HG03457 (cell line): Measurements from ENCODE around the gene SDC1.

ENCODE experiments used
- ATAC-seq: cut with Tn5 transposase; IDR thresholded peaks from one replicate; pipeline ENCODE4 v1.9.1; 2021; ENCODE audit warnings: moderate number of reproducible peaks; ENCODE audit not compliant: unreplicated experiment

SDC1 gene

GRCh38 chr2:20186078-20186854, 38.7 kb downstream of the SDC1 start:
- ATAC-seq: no peak

DNA sequence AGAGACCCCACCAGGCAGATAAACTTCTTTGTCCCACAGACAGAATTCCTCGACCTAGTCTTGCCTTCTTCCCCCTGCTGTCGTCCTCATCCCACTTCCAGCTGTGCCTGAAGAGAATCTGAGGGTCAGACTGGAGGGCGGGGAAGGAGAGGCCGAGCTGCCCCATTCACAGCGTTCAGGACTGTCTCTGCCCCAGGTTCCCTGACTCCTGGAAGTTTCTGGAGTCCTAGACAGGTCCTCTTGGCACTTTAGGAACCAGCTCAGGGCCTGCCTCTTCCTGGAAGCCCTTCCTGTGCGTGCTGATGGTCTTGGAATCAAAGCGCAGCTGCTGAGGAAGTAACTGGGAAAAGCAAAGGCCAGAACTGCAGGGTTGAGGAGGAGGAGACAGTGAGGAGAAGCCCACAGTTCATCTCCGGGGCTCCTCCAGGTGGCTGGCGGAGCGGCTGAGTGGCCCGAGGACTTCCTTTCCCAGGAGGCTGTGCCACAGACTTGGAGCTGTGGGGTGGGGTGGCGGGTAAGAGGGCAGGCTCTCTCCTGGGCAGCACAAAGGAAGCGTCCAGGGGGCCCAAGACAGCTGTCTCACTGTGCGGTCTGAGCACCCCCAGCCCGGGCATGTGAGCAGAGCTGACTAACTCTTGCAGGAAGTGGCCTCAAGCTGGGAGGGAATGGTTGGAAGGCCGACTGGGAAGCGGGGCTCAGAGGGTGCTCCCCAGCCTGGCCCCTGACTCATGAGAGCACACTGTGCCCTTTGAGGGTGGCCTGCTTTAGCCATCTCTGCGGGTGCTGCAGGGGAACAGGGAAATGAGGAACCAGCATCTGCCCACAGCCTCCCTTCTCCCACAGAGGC, 39.5 kb downstream of the SDC1 start:
- no peak for ATAC-seq

- no peak for ATAC-seq
These were observed 40.6 kb downstream of the SDC1 start for GRCh38 chr2:20184067-20184938.

DNA sequence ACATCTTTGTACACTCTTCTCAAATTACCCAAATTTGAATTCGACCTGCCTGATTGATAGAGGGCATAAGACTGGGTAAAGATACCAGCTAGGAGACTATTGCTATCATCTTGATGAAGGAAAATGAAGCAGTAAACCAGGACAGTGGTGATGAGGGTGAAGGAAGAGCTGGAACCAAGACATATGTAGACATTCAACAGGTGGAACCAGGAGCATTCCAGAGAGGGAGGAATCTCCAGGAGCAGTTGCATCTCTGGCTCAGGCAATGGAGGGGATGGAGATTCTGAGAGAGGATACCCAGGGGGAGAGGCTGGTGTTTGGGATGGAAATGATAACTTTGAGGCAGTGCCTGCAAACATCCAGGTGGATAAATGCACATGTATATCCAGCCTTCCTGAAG, 41.6 kb downstream of the SDC1 start:
- ATAC-seq: no peak

DNA sequence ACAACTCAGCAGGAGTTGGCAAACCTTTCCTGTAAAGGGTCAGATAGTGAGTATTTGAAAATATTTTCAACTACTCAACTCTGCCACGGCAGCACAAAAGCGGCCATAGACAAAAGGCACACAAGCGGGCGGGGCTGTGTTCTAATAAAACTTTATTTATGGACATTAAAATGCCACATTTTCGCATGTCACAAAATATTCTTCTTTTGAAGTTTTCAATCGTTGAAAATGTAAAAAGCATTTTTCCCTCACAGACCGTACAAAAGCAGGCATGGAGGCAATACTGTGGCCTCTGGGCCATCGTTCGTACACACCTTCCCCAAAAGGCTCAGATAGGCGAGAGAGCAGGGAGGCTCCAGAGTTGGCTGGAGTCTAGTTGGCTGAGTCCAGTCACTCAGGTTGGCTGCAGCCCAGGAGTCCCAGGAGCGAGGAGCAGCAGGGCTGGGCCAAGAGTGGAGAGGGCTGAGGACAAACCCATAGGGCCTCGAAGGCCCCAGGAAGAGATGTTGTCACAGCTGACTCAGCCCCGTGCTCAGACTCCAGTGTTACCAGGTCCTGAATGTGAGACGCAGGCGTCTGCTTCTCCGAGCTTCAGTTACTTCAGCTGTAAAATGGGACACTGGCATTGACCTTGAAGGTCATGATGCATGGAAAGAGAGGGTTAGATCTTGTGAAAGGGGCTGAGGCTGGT, 42.5 kb downstream of the SDC1 start:
- ATAC-seq: no peak

- no peak for ATAC-seq
These were observed 43.2 kb downstream of the SDC1 start for GRCh38 chr2:20181761-20182160.

DNA sequence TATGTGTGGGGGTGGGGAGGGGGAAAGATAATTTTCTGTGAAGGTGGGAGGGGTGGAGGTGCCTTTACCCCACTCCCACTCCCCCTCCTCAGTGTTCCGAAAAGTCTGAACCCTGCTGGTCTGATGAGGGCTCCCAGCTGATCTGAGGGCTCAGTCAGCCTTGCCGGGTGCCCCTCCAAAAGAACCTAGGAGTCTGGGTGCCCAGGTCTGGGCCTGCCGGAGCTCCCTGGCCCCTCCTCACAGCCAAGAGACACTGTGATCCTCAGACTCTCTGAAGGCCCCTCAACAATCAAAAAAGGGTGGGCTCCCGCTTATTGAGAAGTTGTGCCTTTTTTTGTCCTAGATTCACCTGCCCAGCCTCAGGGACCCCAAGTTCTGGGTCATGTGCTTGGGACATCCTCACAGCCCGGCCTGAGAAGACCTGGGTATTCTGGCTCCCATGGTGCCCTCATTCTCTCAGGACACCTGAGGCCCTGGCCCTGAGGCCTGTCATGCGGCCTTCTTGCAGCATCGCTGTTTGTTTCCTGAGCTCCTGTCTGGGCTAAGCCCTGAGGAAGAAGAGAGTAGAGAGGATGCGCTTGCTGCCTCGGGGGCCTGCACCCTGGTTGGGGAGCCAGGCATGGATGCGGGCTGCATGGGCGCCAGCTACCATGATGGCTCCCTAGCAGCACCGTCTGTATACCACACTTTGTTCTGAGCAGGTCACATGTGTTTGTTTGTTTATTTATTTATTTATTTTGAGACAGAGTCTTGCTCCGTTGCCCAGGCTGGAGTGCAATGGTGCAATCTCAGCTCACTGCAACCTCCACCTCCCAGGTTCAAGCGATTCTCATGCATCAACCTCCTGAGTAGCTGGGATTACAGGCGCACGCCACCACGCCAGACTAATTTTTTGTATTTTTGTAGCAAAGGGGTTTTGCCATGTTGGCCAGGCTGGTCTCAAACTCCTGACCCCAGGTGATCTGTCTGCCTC, 44.0 kb downstream of the SDC1 start:
- ATAC-seq: no peak

- no peak for ATAC-seq
These were observed 45.0 kb downstream of the SDC1 start for GRCh38 chr2:20179755-20180594.

- no peak for ATAC-seq
These were observed 45.5 kb downstream of the SDC1 start for GRCh38 chr2:20179466-20179754.

GRCh38 chr2:20178666-20179465, 46.1 kb downstream of the SDC1 start:
- ATAC-seq: no peak

DNA sequence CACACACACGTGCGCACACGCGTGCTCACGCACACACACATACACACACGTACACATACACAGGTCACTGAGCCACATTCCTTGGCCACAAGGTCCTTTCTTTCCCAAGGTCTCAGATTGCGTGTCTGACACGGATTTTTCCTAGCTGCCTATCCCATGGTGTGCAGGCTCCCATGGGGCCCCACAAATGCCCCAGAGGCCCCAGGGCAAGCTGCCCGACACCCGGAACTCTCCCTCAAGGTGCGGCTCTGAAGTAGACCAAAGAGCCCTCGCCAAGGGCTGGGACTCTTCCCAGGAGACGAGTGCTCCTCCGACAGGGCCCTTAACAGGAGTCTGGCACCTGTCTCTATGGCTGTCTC, 46.7 kb downstream of the SDC1 start:
- no peak for ATAC-seq

DNA sequence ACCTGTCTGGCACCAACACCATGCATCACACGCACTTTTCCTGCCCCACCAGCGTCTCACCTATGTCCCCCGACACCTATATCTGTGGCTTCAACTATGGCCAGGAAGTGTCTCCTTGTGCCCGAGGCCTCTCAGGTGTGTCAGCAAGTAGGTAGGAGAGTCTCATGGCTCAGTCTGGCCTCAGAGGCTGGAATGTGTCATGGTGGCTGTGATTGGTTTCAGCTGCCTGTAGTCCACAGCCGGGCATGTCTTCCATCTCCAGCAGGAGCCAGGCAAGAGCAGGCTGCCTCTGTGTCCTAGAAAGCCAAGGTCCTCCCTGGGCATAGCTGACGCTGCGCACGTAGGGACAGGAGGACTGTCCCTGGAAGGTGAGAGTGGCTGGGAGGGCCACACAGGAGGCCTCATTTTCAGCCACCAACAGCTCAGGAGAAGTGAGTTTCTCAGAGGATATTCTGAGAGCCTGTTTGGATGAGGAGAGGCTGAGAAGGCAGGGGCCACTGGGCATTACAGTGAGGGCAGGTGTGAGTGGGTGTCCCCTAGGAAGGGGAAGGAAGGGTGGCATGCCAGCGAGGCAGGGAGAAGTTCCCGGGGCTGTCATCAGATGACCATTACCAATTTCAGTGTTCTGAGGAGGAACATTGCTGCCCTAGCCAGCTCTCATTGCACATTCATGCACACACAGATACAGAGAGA, 47.2 kb downstream of the SDC1 start:
- ATAC-seq: no peak

- ATAC-seq: no peak
These were observed 48.2 kb downstream of the SDC1 start for GRCh38 chr2:20176760-20177159.

DNA sequence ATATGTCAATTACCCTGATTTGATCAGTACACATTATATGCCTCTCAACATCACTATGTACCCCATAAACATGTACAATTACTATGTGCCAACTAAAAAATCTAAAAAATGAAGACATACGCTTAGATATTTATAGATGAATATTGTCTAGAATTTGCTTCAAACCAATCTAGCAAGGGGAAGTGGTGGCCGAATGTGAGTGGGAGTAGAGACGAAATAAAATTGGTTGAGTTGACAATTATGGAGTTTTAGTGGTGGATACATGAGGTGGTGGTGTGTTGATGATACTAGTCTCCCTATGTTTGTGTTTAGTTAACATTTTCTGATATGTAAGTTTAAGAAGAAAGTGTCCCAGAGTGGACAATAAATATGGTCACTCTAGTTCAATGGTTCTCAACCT, 49.0 kb downstream of the SDC1 start:
- ATAC-seq: no peak

GRCh38 chr2:20175267-20175666, 49.7 kb downstream of the SDC1 start:
- ATAC-seq: no peak

GRCh38 chr2:20174410-20174809, 50.5 kb downstream of the SDC1 start:
- ATAC-seq: no peak
